MCF 10A (cell line): ENCODE results near the gene SLFN12L. TPM values are rescaled to one million over a fixed set of nuclear protein-coding genes. Genes with fewer than 3 reads are reported as not detected.

Source experiments
- BruUV-seq: library from RNA; stranded (reverse); fragments of 400-500 nt; replicated peaks from 2 replicates; lab custom pipeline; 2021; lab: Mats Ljungman, UMichigan
- CTCF ChIA-PET: fragments of 300-600 bp; sonication (Branson Sonifier 250); formaldehyde crosslinking; extraction: SDS; loops from one replicate; lab custom pipeline; 2021; ENCODE audit warnings: antibody characterized with exemption, inconsistent platforms; lab: Yijun Ruan, JAX
- POLR2A ChIA-PET: fragments of 300-600, 350-650 bp; sonication (Branson Sonifier 250); formaldehyde crosslinking; extraction: SDS; loops from one replicate; lab custom pipeline; 2020; ENCODE audit warnings: antibody characterized with exemption, inconsistent platforms; lab: Yijun Ruan, JAX
- DNase-seq: peaks from one replicate; pipeline ENCODE4 v3.0.0-alpha.2; 2018; ENCODE audit not compliant: unreplicated experiment
- H3K27ac Mint-ChIP-seq: one replicate; pipeline ENCODE4 v1.8.0; 2022; ENCODE audit warnings: mild to moderate bottlenecking, low read depth, mixed read lengths; ENCODE audit not compliant: unreplicated experiment
- H3K27me3 Mint-ChIP-seq: one replicate; pipeline ENCODE4 v1.8.0; 2022; ENCODE audit warnings: mixed read lengths; ENCODE audit not compliant: insufficient read depth, unreplicated experiment
- H3K36me3 Mint-ChIP-seq: one replicate; pipeline ENCODE4 v1.8.0; 2022; ENCODE audit warnings: mild to moderate bottlenecking, moderate library complexity, mixed read lengths; ENCODE audit not compliant: insufficient read depth, unreplicated experiment
- H3K4me1 Mint-ChIP-seq: one replicate; pipeline ENCODE4 v1.8.0; 2022; ENCODE audit warnings: mixed read lengths; ENCODE audit not compliant: insufficient read depth, unreplicated experiment
- H3K4me3 Mint-ChIP-seq: one replicate; pipeline ENCODE4 v1.8.0; 2022; ENCODE audit warnings: mild to moderate bottlenecking, moderate library complexity, mixed read lengths; ENCODE audit not compliant: unreplicated experiment
- H3K9me3 Mint-ChIP-seq: one replicate; pipeline ENCODE4 v1.8.0; 2022; ENCODE audit warnings: mixed read lengths; ENCODE audit not compliant: unreplicated experiment
- CTCF ChIP-seq: fragments of 200-600 bp; IDR thresholded peaks from one replicate; pipeline ENCODE4 v1.8.0; 2022; ENCODE audit warnings: antibody characterized with exemption, mild to moderate bottlenecking; ENCODE audit not compliant: unreplicated experiment
- intact Hi-C: fragments of 100-400 bp; cut with micrococcal nuclease; formaldehyde crosslinking; loops from 2 replicates; pipeline ENCODE4 v1.14.1; 2022
- total RNA-seq: library from RNA; stranded (reverse); gene quantifications from 2 replicates; pipeline ENCODE4 v1.2.3, GENCODE V29; 2022

SLFN12L gene
- total RNA-seq, 1 experiment from 2014 or later, result 0.35 TPM

- no peak overlapping the region for H3K27ac Mint-ChIP-seq
- peaks cover 64% of the 10 kb centered on the region for H3K27me3 Mint-ChIP-seq
- no peak for TF ChIP-seq CTCF
- no peaks in the 10 kb centered on the region for H3K9me3 Mint-ChIP-seq
- CTCF ChIA-PET, result interaction anchor here (0.7 kb wide), 1 partner anchor 305 kb away, joined by 3 read pairs; no protein-coding TSS in a partner anchor
- intact Hi-C loops, result no loop called here
- no peak for DNase-seq
- H3K36me3 Mint-ChIP-seq, result no peaks in the 10 kb centered on the region
- no peak overlapping the region for H3K4me3 Mint-ChIP-seq
- no TSS peak for BruUV-seq
- H3K4me1 Mint-ChIP-seq, result no peaks in the 10 kb centered on the region
- POLR2A ChIA-PET, result interaction anchor here (1.8 kb wide), 1 partner anchor 22 kb away, joined by 6 read pairs; no protein-coding TSS in a partner anchor
These were observed 9.0 kb upstream of the SLFN12L start for GRCh38 chr17:35546487-35546886.

GRCh38 chr17:35545150-35545549 is 7.7 kb upstream of the SLFN12L start:
- ChIA-PET POLR2A (no interaction called here), CTCF (interaction anchor here (0.6 to 17.2 kb wide), 5 partner anchors 8 to 376 kb away, joined by 3 to 394 read pairs (median 3); no protein-coding TSS in a partner anchor)
- no peak overlapping the region for H3K4me3 Mint-ChIP-seq
- no peak overlapping the region for H3K27ac Mint-ChIP-seq
- intact Hi-C loops, result no loop called here
- H3K9me3 Mint-ChIP-seq, result no peaks in the 10 kb centered on the region
- H3K27me3 Mint-ChIP-seq, result peaks cover 55% of the 10 kb centered on the region
- no peaks in the 10 kb centered on the region for H3K4me1 Mint-ChIP-seq
- BruUV-seq, result no TSS peak
- H3K36me3 Mint-ChIP-seq, result no peaks in the 10 kb centered on the region
- no peak for DNase-seq
- no peak for TF ChIP-seq CTCF

- TF ChIP-seq CTCF, result no peak
- CTCF ChIA-PET, result interaction anchor here (0.6 to 17.2 kb wide), 2 partner anchors 233 to 403 kb away, joined by 3 to 394 read pairs; no protein-coding TSS in a partner anchor
- no peak overlapping the region for H3K27ac Mint-ChIP-seq
- peaks cover 42% of the 10 kb centered on the region for H3K27me3 Mint-ChIP-seq
- POLR2A ChIA-PET, result interaction anchor here (0.9 kb wide), 1 partner anchor 35 kb away, joined by 3 read pairs; the partner anchor contains the start of gene PEX12
- no peaks in the 10 kb centered on the region for H3K4me1 Mint-ChIP-seq
- no peaks in the 10 kb centered on the region for H3K36me3 Mint-ChIP-seq
- H3K4me3 Mint-ChIP-seq, result no peak overlapping the region
- intact Hi-C loops, result no loop called here
- no peak for DNase-seq
- no peaks in the 10 kb centered on the region for H3K9me3 Mint-ChIP-seq
- no TSS peak for BruUV-seq
These were observed 6.4 kb upstream of the SLFN12L start for GRCh38 chr17:35543856-35544255.

- Mint-ChIP-seq H3K9me3 (no peaks in the 10 kb centered on the region), H3K4me3 (no peak overlapping the region), H3K27ac (no peak overlapping the region), H3K4me1 (no peaks in the 10 kb centered on the region), H3K27me3 (peaks cover 33% of the 10 kb centered on the region), H3K36me3 (no peaks in the 10 kb centered on the region)
- intact Hi-C loops, result no loop called here
- ChIA-PET POLR2A (interaction anchor here (0.6 kb wide), 1 partner anchor 20 kb away, joined by 3 read pairs; no protein-coding TSS in a partner anchor), CTCF (interaction anchor here (1.2 to 17.2 kb wide), 2 partner anchors 181 to 232 kb away, joined by 3 to 394 read pairs; no protein-coding TSS in a partner anchor)
- TF ChIP-seq CTCF, result no peak
- DNase-seq, result no peak
- no TSS peak for BruUV-seq
These were observed 5.5 kb upstream of the SLFN12L start for GRCh38 chr17:35542990-35543389.
